Liver (tissue), 9 donors: ENCODE data around the gene LRIG1. TPM values are rescaled to one million over a fixed set of nuclear protein-coding genes. Genes with fewer than 3 reads are reported as not detected.

Experiments used
- DNase-seq: peaks from one replicate; pipeline ENCODE4 v3.0.0-alpha.2; 2017; ENCODE audit warnings: low spot score
- H3K27ac ChIP-seq, 2 donors: one replicate each; pipeline ENCODE4 v1.7.0; 2013; ENCODE audit warnings: inconsistent platforms in 2 of 2, low read length in 2 of 2, control low read depth in 1 of 2, low read depth in 1 of 2, mild to moderate bottlenecking in 1 of 2
- H3K27me3 ChIP-seq, 4 donors: one replicate each; pipeline versions ENCODE4 v1.6.1 to v1.7.0; 2013; ENCODE audit warnings: low read length in 3 of 4, inconsistent platforms in 1 of 4, mild to moderate bottlenecking in 1 of 4, moderate library complexity in 1 of 4; ENCODE audit not compliant: control insufficient read depth in 4 of 4, insufficient read depth in 4 of 4
- H3K36me3 ChIP-seq, 4 donors: one replicate each; pipeline versions ENCODE4 v1.6.1 to v1.7.0; 2013; ENCODE audit warnings: low read length in 3 of 4, mild to moderate bottlenecking in 3 of 4, low read depth in 1 of 4, moderate library complexity in 1 of 4; ENCODE audit not compliant: control insufficient read depth in 4 of 4, insufficient read depth in 3 of 4
- H3K4me1 ChIP-seq, 4 donors: one replicate each; pipeline versions ENCODE4 v1.6.1 to v1.7.0; 2013; ENCODE audit warnings: low read length in 3 of 4, mild to moderate bottlenecking in 3 of 4, moderate library complexity in 1 of 4; ENCODE audit not compliant: control insufficient read depth in 4 of 4, insufficient read depth in 4 of 4
- H3K4me3 ChIP-seq, 3 donors: one replicate each; pipeline versions ENCODE4 v1.6.1 to v1.7.0; 2013; ENCODE audit warnings: low read length in 3 of 3, control low read depth in 1 of 3, low read depth in 1 of 3, mild to moderate bottlenecking in 1 of 3
- H3K9ac ChIP-seq, 2 donors: one replicate each; pipeline ENCODE4 v1.7.0; 2013; ENCODE audit warnings: low read length in 2 of 2, mild to moderate bottlenecking in 2 of 2, moderate library complexity in 2 of 2, control low read depth in 1 of 2, low read depth in 1 of 2
- H3K9me3 ChIP-seq, 4 donors: one replicate each; pipeline versions ENCODE4 v1.6.1 to v1.7.0; 2013; ENCODE audit warnings: low read length in 3 of 4; ENCODE audit not compliant: control insufficient read depth in 4 of 4
- ATF3 ChIP-seq: IDR thresholded peaks from 2 replicates; pipeline ENCODE4 v1.6.1; 2016; ENCODE audit warnings: antibody characterized with exemption
- CTCF ChIP-seq: fragments of 150-350 bp; IDR thresholded peaks from 2 replicates; pipeline ENCODE4 v1.5.1; 2017; ENCODE audit warnings: improper control_type of control experiment, low read depth, low read length; ENCODE audit not compliant: missing input control
- EGR1 ChIP-seq, 2 donors: IDR thresholded peaks; 2 replicates each; pipeline ENCODE4 v1.6.1; 2016 to 2018; ENCODE audit warnings: antibody characterized with exemption in 2 of 2, low read depth in 2 of 2
- FOXA1 ChIP-seq: IDR thresholded peaks from 2 replicates; pipeline ENCODE4 v1.6.1; 2016; ENCODE audit warnings: antibody characterized with exemption
- FOXA2 ChIP-seq: IDR thresholded peaks from 2 replicates; pipeline ENCODE4 v1.6.1; 2016; ENCODE audit warnings: antibody characterized with exemption
- GABPA ChIP-seq, 2 donors: IDR thresholded peaks in 1 of 2; conservative IDR thresholded peaks in 1 of 2; 2 replicates each; pipeline ENCODE4 v1.6.1; 2016; ENCODE audit warnings: antibody characterized with exemption in 2 of 2, mild to moderate bottlenecking in 1 of 2, moderate library complexity in 1 of 2
- HNF4A ChIP-seq, 2 donors: conservative IDR thresholded peaks; 2 replicates each; pipeline ENCODE4 v1.6.1; 2016; ENCODE audit warnings: antibody characterized with exemption in 2 of 2, mild to moderate bottlenecking in 2 of 2
- HNF4G ChIP-seq: IDR thresholded peaks from 2 replicates; pipeline ENCODE4 v1.6.1; 2016; ENCODE audit warnings: antibody characterized with exemption
- JUND ChIP-seq, 2 donors: IDR thresholded peaks; 2 replicates each; pipeline ENCODE4 v1.6.1; 2016; ENCODE audit warnings: antibody characterized with exemption in 2 of 2
- MAX ChIP-seq: IDR thresholded peaks from 2 replicates; pipeline ENCODE4 v1.6.1; 2016; ENCODE audit warnings: antibody characterized with exemption
- RAD21 ChIP-seq, 2 donors: IDR thresholded peaks; 2 replicates each; pipeline ENCODE4 v1.6.1; 2016; ENCODE audit warnings: antibody characterized with exemption in 2 of 2, mild to moderate bottlenecking in 2 of 2
- REST ChIP-seq: IDR thresholded peaks from 2 replicates; pipeline ENCODE4 v1.6.1; 2016; ENCODE audit warnings: antibody characterized with exemption, mild to moderate bottlenecking
- RXRA ChIP-seq, 2 donors: IDR thresholded peaks; 2 replicates each; pipeline ENCODE4 v1.6.1; 2017 to 2018; ENCODE audit warnings: antibody characterized with exemption in 2 of 2, mild to moderate bottlenecking in 1 of 2
- SP1 ChIP-seq: IDR thresholded peaks from 2 replicates; pipeline ENCODE4 v1.6.1; 2018; ENCODE audit warnings: antibody characterized with exemption, mild to moderate bottlenecking
- TAF1 ChIP-seq: conservative IDR thresholded peaks from 2 replicates; pipeline ENCODE4 v1.6.1; 2016; ENCODE audit warnings: antibody characterized with exemption, mild to moderate bottlenecking
- YY1 ChIP-seq: IDR thresholded peaks from 2 replicates; pipeline ENCODE4 v1.6.1; 2016; ENCODE audit warnings: antibody characterized with exemption, mild to moderate bottlenecking
- ZBTB33 ChIP-seq: IDR thresholded peaks from 2 replicates; pipeline ENCODE4 v1.6.1; 2016; ENCODE audit warnings: antibody characterized with exemption
- whole genome bisulfite sequencing: extraction: QIAGEN DNeasy Blood & Tissue Kit; methylation state at CpG from one replicate; pipeline ENCODE4 v1.1.7; 2013; 5-methylcytosine and 5-hydroxymethylcytosine counted together
- polyA plus RNA-seq, 2 donors: library from polyadenylated mRNA; stranded (reverse) in 1 of 2; unstranded in 1 of 2; fragments of 200-250 nt in 1 of 2; fragments of >200 nt in 1 of 2; fragmentation: Nextera tagmentation in 1 of 2; extraction: Ambion mirVana in 1 of 2; gene quantifications; one replicate each; pipeline versions ENCODE4 v1.2.1 to v1.2.3, GENCODE V29; 2013 to 2015
- total RNA-seq, 2 donors: library from RNA; depleted of rRNA; stranded (reverse); fragments of >200 nt; gene quantifications; one replicate each; pipeline ENCODE4 v1.2.3, GENCODE V29; 2014
- donor health status: healthy.
- donor health status: healthy.
- donor health status: healthy.
- donor health status: healthy.
- donor health status: healthy.

The LRIG1 gene
- total and polyA plus RNA-seq, 4 donors = 9.4 to 48.9 (median 12.9) TPM

GRCh38 chr3:66348704-66349103 lies 152.1 kb downstream of the LRIG1 start:
- H3K4me3 ChIP-seq = no peak overlapping the region
- H3K9ac ChIP-seq = no peak overlapping the region
- H3K27ac ChIP-seq = no peak overlapping the region
- peaks cover 0 to 7% (median 1%) of the 10 kb centered on the region in 4 donors for H3K4me1 ChIP-seq
- 74% methylated on average over 3 of the region's 3 CpGs for WGBS
- no peaks in the 10 kb centered on the region for H3K27me3 ChIP-seq
- no peak for DNase-seq
- H3K9me3 ChIP-seq = no peaks in the 10 kb centered on the region
- TF ChIP-seq EGR1 (IDR thresholded peaks at IDR 0.05; ENCODE audit: low read depth in 2 of 2) = no peak
- no peak for TF ChIP-seq ATF3
- no peak for TF ChIP-seq RAD21 (IDR thresholded peaks at IDR 0.05)
- H3K36me3 ChIP-seq = peaks cover 0 to 7% (median 0%) of the 10 kb centered on the region in 4 donors

- H3K4me3 ChIP-seq = no peak overlapping the region
- H3K27ac ChIP-seq = no peak overlapping the region
- no peak overlapping the region for H3K9ac ChIP-seq
- no peaks in the 10 kb centered on the region for H3K27me3 ChIP-seq
- peaks cover 0 to 7% (median 1%) of the 10 kb centered on the region in 4 donors for H3K4me1 ChIP-seq
- H3K36me3 ChIP-seq = peaks cover 0 to 7% (median 0%) of the 10 kb centered on the region in 4 donors
- no peak for DNase-seq
- no peaks in the 10 kb centered on the region for H3K9me3 ChIP-seq
- 92% methylated on average over 8 of the region's 8 CpGs for WGBS
- TF ChIP-seq HNF4A (conservative IDR thresholded peaks at IDR 0.05) (no peak), SP1 (no peak), HNF4G (no peak), CTCF (no peak)
Measured at GRCh38 chr3:66344848-66345578, 155.8 kb downstream of the LRIG1 start.

- 57% methylated on average over 9 of the region's 9 CpGs for WGBS
- no peak overlapping the region for H3K4me3 ChIP-seq
- H3K36me3 ChIP-seq = peaks cover 0 to 7% (median 0%) of the 10 kb centered on the region in 4 donors
- H3K27ac ChIP-seq = no peak overlapping the region
- H3K4me1 ChIP-seq = peaks cover 0 to 7% (median 1%) of the 10 kb centered on the region in 4 donors
- no peak for DNase-seq
- no peaks in the 10 kb centered on the region for H3K27me3 ChIP-seq
- no peaks in the 10 kb centered on the region for H3K9me3 ChIP-seq
- no peak overlapping the region for H3K9ac ChIP-seq
- TF ChIP-seq CTCF = no peak
- TF ChIP-seq RXRA (IDR thresholded peaks at IDR 0.05) = peak in 1 of 2 donors; percentile 62
- peak; percentile 39 for TF ChIP-seq FOXA1
- peak; percentile 21 for TF ChIP-seq YY1
- no peak for TF ChIP-seq GABPA (IDR thresholded peaks at IDR 0.05 in 1 of 2, conservative IDR thresholded peaks at IDR 0.05 in 1 of 2)
- no peak for TF ChIP-seq JUND (IDR thresholded peaks at IDR 0.05)
- no peak for TF ChIP-seq MAX
- TF ChIP-seq HNF4G = peak; percentile 67
- TF ChIP-seq HNF4A (conservative IDR thresholded peaks at IDR 0.05) = peak; percentile 80 to 83
- TF ChIP-seq TAF1 = no peak
- TF ChIP-seq FOXA2 = peak; percentile 73
- TF ChIP-seq REST = no peak
- TF ChIP-seq SP1 = peak; percentile 40
- TF ChIP-seq RAD21 (IDR thresholded peaks at IDR 0.05) = no peak
- no peak for TF ChIP-seq ZBTB33
Measured at GRCh38 chr3:66344391-66344811, 156.4 kb downstream of the LRIG1 start.
